NB4 (cell line): ENCODE data around the gene FAM9A.

Experiments used
- CTCF ChIP-seq: IDR thresholded peaks from one replicate; pipeline ENCODE4 v1.5.1; 2012; ENCODE audit warnings: low read depth, low read length
- MAX ChIP-seq: IDR thresholded peaks from 2 replicates; pipeline ENCODE4 v1.6.1; 2011; ENCODE audit warnings: low read depth, low read length
- MYC ChIP-seq: IDR thresholded peaks from 2 replicates; pipeline ENCODE4 v1.6.1; 2011; ENCODE audit warnings: low read depth, low read length
- POLR2A ChIP-seq: IDR thresholded peaks from 2 replicates; pipeline ENCODE4 v1.6.1; 2011; ENCODE audit warnings: mild to moderate bottlenecking; ENCODE audit not compliant: insufficient read length; ENCODE audit errors: extremely low read depth

GRCh38 chrX:8748855-8749254 is 52.3 kb downstream of the FAM9A start:
- TF ChIP-seq CTCF (peak; percentile 55), POLR2A (no peak), MAX (no peak), MYC (no peak)
